Smooth muscle cell (in vitro differentiated cells): ENCODE results near the gene ZBTB34. TPM values are rescaled to one million over a fixed set of nuclear protein-coding genes. Genes with fewer than 3 reads are reported as not detected.

Experiments
- DNase-seq: peaks from one replicate; lab custom pipeline; 2025; ENCODE audit not compliant: unreplicated experiment; lab: John Stamatoyannopoulos, UW
- H2AFZ ChIP-seq: fragments of 200-600 bp; sonication (generic); 2 replicates; pipeline ENCODE4 v1.6.0; 2016; ENCODE audit warnings: antibody characterized with exemption, low read depth, mild to moderate bottlenecking
- H3F3A ChIP-seq: fragments of 200-600 bp; sonication (generic); 2 replicates; pipeline ENCODE4 v1.6.0; 2017; ENCODE audit warnings: antibody characterized with exemption, low read depth
- H3K27ac ChIP-seq: fragments of 200-600 bp; sonication (generic); 2 replicates; pipeline ENCODE4 v1.5.1; 2016; ENCODE audit warnings: low read depth, mild to moderate bottlenecking
- H3K27me3 ChIP-seq: fragments of 200-600 bp; sonication (generic); 2 replicates; pipeline ENCODE4 v1.6.1; 2016; ENCODE audit warnings: low read depth, mild to moderate bottlenecking
- H3K36me3 ChIP-seq: fragments of 200-600 bp; sonication (generic); 2 replicates; pipeline ENCODE4 v1.5.1; 2016; ENCODE audit warnings: low read depth
- H3K4me1 ChIP-seq: fragments of 200-600 bp; sonication (generic); 2 replicates; pipeline ENCODE4 v1.5.1; 2016; ENCODE audit warnings: low read depth
- H3K4me2 ChIP-seq: fragments of 200-600 bp; sonication (generic); 2 replicates; pipeline ENCODE4 v1.6.0; 2016; ENCODE audit warnings: mild to moderate bottlenecking
- H3K4me3 ChIP-seq: fragments of 200-600 bp; sonication (generic); 2 replicates; pipeline ENCODE4 v1.5.1; 2016; ENCODE audit warnings: mild to moderate bottlenecking
- H3K79me2 ChIP-seq: fragments of 200-600 bp; sonication (generic); 2 replicates; pipeline ENCODE4 v1.6.0; 2016; ENCODE audit warnings: low read depth, mild to moderate bottlenecking
- H3K9ac ChIP-seq: fragments of 200-600 bp; sonication (generic); 2 replicates; pipeline ENCODE4 v1.6.0; 2016; ENCODE audit warnings: low read depth
- H3K9me3 ChIP-seq: fragments of 200-600 bp; sonication (generic); replicated peaks from 2 replicates; pipeline ENCODE4 v1.5.1; 2016; ENCODE audit warnings: low read depth
- H4K20me1 ChIP-seq: fragments of 200-600 bp; sonication (generic); 2 replicates; pipeline ENCODE4 v1.6.0; 2016; ENCODE audit warnings: low read depth
- WGBS: methylation state at CpG from one replicate; pipeline ENCODE4 v1.1.7; 2016; ENCODE audit warnings: low lambda C conversion rate; 5-methylcytosine and 5-hydroxymethylcytosine counted together
- polyA plus RNA-seq: library from polyadenylated mRNA; unstranded; fragments of >200 nt; fragmentation: Nextera tagmentation; extraction: Ambion mirVana; gene quantifications from 2 replicates; pipeline ENCODE4 v1.2.1, GENCODE V29; 2016
- total RNA-seq: library from RNA; depleted of rRNA; stranded (reverse); fragments of >200 nt; gene quantifications from 2 replicates; pipeline ENCODE4 v1.2.3, GENCODE V29; 2014
- TF ChIP-seq, protein P1 (sequence below): fragments of 200-600 bp; sonication (generic); IDR thresholded peaks from 2 replicates; pipeline ENCODE4 v1.5.1; 2017; ENCODE audit warnings: borderline replicate concordance, mild to moderate bottlenecking, antibody characterized with exemption; ENCODE audit not compliant: insufficient read depth, poor library complexity, severe bottlenecking

Gene ZBTB34
- total and polyA plus RNA-seq, 2 experiments from 2014 or later, result 6.3 to 17.8 TPM

DNA sequence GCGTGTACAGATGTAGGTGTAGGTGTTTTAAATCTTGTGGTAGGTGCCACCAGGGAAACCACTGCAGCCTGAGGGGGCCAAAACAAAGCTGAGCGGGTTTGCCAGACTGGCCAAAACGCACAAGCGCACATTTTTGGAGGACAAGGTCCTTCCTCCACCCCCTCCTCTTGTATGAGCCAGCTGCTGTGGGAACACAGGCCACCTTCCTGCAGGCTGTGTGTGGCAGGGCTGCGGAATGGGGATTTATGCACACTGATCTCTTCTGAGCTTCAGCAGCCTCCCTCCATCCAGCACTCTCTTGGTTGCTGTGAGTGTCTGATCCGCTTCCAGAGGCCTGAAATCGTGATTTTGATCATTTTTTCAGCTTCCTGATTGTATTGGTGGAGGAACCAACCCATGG is 33.2 kb upstream of the ZBTB34 start:
- H3K27me3 ChIP-seq, result no peaks in the 10 kb centered on the region
- H3K27ac ChIP-seq, result no peak overlapping the region
- no peak overlapping the region for H3K4me2 ChIP-seq
- 96% methylated on average over 7 of the region's 7 CpGs for WGBS
- peaks cover 4% of the 10 kb centered on the region for H3K36me3 ChIP-seq
- H3K9ac ChIP-seq, result no peak overlapping the region
- H3K4me1 ChIP-seq, result no peaks in the 10 kb centered on the region
- H3F3A ChIP-seq, result no peaks in the 10 kb centered on the region
- no peak overlapping the region for H3K4me3 ChIP-seq
- no peak for DNase-seq
- peaks cover 94% of the 10 kb centered on the region for H4K20me1 ChIP-seq
- no peak overlapping the region for H2AFZ ChIP-seq
- TF ChIP-seq, protein P1, sequence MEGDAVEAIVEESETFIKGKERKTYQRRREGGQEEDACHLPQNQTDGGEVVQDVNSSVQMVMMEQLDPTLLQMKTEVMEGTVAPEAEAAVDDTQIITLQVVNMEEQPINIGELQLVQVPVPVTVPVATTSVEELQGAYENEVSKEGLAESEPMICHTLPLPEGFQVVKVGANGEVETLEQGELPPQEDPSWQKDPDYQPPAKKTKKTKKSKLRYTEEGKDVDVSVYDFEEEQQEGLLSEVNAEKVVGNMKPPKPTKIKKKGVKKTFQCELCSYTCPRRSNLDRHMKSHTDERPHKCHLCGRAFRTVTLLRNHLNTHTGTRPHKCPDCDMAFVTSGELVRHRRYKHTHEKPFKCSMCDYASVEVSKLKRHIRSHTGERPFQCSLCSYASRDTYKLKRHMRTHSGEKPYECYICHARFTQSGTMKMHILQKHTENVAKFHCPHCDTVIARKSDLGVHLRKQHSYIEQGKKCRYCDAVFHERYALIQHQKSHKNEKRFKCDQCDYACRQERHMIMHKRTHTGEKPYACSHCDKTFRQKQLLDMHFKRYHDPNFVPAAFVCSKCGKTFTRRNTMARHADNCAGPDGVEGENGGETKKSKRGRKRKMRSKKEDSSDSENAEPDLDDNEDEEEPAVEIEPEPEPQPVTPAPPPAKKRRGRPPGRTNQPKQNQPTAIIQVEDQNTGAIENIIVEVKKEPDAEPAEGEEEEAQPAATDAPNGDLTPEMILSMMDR, result no peak
- H3K79me2 ChIP-seq, result peaks cover 52% of the 10 kb centered on the region
- H3K9me3 ChIP-seq, result no peaks in the 10 kb centered on the region

DNA sequence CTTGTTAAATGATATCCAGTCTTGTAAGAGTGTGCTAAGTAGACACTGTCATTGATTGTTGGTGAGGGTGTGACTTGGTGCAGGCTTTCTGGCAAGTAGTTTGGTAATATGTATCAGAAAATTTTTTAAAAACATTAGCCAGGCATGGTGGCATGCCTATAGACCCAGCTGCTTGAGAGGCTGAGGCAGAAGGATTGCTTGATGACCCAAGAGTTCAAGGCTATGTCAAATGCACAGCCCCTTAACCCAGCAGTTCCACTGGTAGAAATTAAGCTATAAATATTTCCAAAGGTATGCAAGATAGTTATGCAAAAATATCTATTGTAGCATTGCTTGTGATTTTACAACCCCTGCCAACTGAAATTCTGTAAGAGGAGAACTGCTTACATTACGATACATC is 31.4 kb upstream of the ZBTB34 start:
- no peak overlapping the region for H3K27ac ChIP-seq
- no peaks in the 10 kb centered on the region for H3K9me3 ChIP-seq
- no peak overlapping the region for H2AFZ ChIP-seq
- TF ChIP-seq, protein P1, result no peak
- no peaks in the 10 kb centered on the region for H3K27me3 ChIP-seq
- peaks cover 92% of the 10 kb centered on the region for H4K20me1 ChIP-seq
- 98% methylated on average over 1 of the region's 1 CpG for WGBS
- no peak overlapping the region for H3K4me3 ChIP-seq
- no peaks in the 10 kb centered on the region for H3F3A ChIP-seq
- H3K9ac ChIP-seq, result no peak overlapping the region
- H3K36me3 ChIP-seq, result no peaks in the 10 kb centered on the region
- H3K4me2 ChIP-seq, result no peak overlapping the region
- peaks cover 39% of the 10 kb centered on the region for H3K79me2 ChIP-seq
- DNase-seq, result no peak
- H3K4me1 ChIP-seq, result no peaks in the 10 kb centered on the region

DNA sequence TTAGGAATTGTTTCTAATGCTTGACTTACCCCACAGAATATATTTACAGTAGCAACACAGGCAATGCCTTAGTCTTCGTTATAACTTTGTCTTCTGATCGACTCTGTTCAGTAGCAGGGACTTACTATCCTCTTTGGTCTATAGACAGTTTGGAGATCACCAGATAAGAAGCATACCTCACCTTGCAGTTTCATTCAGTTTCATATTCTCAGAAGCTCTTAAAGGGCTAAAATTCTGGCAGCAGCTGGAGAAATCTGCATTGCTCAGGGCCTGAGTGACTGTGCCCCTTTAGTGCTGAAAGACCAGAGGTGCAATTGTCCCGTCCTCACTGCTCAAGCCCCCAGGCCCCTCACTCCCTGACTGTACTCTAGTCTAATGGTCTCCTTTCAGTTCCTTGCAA is 29.6 kb upstream of the ZBTB34 start:
- Histone ChIP-seq H3K9ac (no peak overlapping the region), H3K27me3 (no peaks in the 10 kb centered on the region), H3F3A (no peaks in the 10 kb centered on the region), H3K4me1 (no peaks in the 10 kb centered on the region), H3K79me2 (peaks cover 38% of the 10 kb centered on the region), H3K27ac (no peak overlapping the region), H2AFZ (no peak overlapping the region), H4K20me1 (peaks cover 91% of the 10 kb centered on the region), H3K4me3 (no peak overlapping the region), H3K4me2 (no peak overlapping the region), H3K9me3 (no peaks in the 10 kb centered on the region), H3K36me3 (no peaks in the 10 kb centered on the region)
- TF ChIP-seq, protein P1, result no peak
- no peak for DNase-seq
- 91% methylated on average over 3 of the region's 3 CpGs for WGBS

DNA sequence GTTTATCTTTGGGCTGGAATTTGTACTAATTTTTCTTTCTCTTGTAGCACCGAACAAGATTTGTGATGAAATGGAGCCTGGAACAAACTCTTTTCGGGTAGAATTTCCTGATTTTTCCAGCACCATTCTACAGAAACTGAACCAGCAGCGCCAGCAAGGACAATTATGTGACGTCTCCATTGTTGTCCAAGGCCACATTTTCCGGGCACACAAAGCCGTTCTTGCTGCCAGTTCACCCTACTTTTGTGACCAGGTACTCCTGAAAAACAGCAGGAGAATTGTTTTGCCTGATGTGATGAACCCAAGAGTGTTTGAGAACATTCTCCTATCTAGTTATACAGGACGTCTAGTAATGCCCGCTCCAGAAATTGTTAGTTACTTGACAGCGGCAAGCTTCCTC is 28.0 kb upstream of the ZBTB34 start:
- DNase-seq, result no peak
- WGBS, result 98% methylated on average over 9 of the region's 9 CpGs
- H4K20me1 ChIP-seq, result peaks cover 95% of the 10 kb centered on the region
- no peak overlapping the region for H3K9ac ChIP-seq
- no peaks in the 10 kb centered on the region for H3F3A ChIP-seq
- H2AFZ ChIP-seq, result no peak overlapping the region
- no peaks in the 10 kb centered on the region for H3K27me3 ChIP-seq
- no peaks in the 10 kb centered on the region for H3K4me1 ChIP-seq
- no peaks in the 10 kb centered on the region for H3K9me3 ChIP-seq
- H3K36me3 ChIP-seq, result no peaks in the 10 kb centered on the region
- peaks cover 29% of the 10 kb centered on the region for H3K79me2 ChIP-seq
- H3K27ac ChIP-seq, result no peak overlapping the region
- no peak overlapping the region for H3K4me2 ChIP-seq
- no peak overlapping the region for H3K4me3 ChIP-seq
- TF ChIP-seq, protein P1, result no peak
